Activated CD8-positive, alpha-beta memory T cell treated with anti-CD3 and anti-CD28 coated beads, Interleukin-2, amount 50 U/mL, for 24 hours (primary cell): ENCODE data around the gene PLCB3.
"Not testable (repeated sequence)": the region's sequence is repeated elsewhere in the genome, so short reads cannot be mapped to it uniquely, and the experiment has no call there.

ENCODE experiments used
- DNase-seq: peaks from one replicate; pipeline ENCODE4 v3.0.0-alpha.2; 2020; ENCODE audit errors: extremely low read depth

PLCB3 gene

DNA sequence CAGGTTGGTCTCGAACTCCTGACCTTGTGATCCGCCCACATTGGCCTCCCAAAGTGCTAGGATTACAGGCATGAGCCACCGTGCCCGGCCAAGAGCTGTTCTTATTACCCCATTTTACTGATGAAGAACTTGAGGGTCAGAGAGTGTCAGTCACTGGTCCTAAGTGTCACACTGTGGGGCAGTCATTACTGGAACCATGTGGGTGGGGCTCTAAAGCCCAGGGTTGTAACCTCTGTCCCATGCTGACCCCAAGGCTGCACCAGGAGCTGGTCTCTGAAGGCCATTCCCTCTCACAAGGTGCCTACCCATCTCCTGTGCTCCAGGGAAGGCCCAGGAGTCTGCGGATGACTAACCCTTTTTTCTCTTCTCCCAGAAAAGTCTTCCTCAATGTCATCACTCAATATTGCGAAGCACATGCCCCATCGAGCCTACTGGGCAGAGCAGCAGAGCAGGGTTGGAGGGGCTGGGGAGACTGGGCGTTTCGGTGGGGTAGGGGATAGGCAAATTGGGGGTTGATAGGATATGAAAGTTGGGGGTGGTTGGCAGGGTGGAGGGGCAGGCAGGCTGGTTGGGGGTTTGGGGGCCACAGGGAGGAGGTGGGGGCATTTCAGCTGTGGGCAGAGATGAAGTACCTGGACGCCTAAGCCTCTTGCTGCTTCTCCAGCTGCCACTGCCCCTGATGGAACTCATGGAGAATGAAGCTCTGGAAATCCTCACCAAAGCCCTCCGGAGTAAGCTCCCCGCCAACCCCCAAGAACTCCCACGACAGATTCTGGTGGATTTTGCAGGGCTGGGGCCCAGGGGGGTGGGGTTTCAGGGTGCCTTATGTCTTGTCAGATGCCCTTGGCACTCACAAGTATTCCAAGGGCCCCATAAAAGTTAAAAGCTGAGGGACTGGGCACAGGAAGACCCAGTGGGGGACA lies 52.0 kb downstream of the PLCB3 start:
- no peak for DNase-seq

DNA sequence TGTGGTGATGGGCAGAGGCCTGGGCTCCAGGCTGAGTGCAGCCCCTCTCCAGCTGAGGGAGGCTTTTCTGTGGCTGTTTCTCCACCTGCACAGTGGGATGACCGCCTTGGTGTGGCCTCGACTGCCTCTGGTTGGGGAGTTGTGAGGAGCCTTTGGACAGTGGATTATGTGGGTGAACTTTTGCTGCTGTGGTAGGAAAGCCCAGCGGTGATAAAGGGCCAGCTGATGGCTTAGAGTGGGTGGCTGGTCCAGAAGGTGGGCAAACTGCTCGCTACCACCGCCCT lies 52.6 kb downstream of the PLCB3 start:
- no peak for DNase-seq

DNA sequence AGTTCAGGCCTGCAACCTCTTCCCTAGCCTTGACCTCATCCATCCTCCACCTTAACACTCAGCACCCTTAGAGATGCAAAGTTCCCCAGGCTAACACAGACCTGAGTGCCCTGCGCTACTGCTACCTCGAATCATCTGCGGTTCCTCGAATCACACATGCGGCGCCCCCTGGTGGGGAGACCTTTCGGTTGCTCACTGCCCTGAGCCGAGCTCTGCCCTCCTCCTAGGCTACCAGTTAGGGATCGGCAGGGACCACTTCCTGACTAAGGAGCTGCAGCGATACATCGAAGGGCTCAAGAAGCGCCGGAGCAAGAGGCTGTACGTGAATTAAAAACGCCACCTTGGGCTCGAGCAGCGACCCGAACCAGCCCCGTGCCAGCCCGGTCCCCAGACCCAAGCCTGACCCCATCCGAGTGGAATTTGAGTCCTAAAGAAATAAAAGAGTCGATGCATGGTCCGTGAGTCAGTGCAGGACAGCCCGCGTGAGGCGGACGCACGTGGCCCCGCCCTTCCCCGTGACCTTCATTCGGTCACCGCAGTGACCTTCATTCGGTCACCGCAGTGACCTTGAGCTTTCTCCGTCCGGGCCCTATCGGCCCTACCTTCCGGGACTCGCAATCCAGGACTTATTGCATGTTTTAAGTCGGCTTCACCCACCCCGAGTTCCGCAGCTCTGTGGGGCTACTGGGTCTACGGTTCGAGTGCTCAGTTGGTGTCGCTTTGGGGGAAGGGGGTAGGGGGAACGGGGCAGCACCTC lies 53.2 kb downstream of the PLCB3 start:
- peak; percentile 90 for DNase-seq

DNA sequence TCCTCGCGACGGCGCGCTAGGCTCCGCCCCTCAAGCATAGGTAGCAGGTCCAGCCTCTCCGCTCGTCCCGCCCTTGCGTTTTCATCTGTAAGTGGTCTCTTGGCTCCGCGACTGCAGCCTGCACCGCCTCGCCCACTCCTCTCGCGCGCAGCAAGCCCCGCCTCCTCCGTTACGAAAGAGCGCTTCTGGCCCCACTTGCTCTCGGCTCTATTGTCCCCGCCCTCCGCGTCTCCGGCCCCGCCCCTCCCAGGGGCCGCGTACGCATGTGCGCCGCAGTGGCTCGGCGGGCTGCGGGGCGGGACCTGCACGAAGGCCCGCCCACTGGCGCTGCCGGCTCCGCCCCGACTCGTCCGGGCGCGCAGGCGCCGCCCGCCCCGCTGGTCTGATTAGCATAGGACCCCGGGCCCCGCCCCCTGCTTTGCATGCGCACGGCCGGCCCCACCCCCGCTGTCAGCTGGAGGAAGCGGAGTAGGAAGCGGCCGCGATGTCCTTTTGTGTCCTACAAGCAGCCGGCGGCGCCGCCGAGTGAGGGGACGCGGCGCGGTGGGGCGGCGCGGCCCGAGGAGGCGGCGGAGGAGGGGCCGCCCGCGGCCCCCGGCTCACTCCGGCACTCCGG lies 53.9 kb downstream of the PLCB3 start, which contains the start of gene ESRRA:
Gene ESRRA (plus strand): TSS at position 450 of the 616 bp plus-strand sequence. CDS start 1,656 bp downstream, outside the sequence.
- peak; percentile 98 for DNase-seq

DNA sequence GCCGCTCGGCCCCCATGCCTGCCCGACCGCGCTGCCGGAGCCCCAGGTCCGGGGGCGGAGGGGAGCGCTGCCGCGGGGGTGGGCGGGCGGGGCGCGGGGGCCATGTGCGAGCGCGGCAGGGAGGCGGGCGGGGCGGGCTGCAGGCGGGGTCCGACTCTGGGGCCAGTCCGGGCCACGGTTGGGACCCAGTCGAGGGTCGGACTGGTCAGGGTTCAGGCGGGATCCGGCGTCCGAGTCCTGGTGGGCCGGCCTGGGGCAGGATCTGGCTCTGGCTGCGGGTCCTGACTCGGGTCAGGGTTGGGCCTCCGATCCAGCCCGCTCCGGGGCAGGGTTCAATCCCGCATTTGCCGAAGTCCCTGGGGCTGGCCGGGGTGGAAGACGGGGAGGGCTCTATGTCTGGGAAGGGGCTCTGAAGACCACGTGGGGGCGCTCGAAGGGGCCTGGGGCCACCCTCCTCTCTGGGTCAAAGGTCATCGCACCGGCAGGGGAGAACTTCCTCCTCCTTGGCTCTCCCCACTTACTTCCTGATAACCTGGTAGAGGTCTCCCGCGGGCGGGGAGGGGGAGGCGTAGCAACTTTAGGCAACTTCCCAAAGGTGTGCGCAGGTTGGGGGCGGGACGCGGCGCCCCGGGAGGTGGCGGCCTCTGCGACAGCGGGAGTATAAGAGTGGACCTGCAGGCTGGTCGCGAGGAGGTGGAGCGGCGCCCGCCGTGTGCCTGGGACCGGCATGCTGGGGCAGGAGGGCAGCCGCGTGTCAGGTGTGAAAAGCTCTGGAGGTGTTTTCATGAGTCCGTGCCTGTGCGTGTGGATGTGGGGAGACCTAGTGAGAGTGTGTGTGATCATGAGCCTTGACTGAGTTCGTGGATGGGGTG lies 54.6 kb downstream of the PLCB3 start:
- DNase-seq: peak; percentile 34

DNA sequence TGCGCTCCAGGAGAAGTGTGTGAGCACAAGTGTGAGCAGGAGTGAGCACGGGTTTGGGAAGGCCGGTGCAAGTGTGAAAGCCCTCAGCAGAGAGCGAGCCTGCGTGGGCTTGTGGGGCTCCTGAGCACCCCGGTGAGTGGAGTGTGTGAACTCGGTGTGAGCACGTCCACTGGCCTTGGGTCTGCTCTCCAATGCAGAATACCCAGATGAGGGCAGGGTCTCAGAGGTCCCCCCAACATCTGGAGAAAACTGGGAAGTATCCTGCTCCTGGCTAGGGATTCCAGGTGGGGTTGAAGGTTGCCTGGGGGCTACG lies 55.2 kb downstream of the PLCB3 start:
- no peak for DNase-seq

DNA sequence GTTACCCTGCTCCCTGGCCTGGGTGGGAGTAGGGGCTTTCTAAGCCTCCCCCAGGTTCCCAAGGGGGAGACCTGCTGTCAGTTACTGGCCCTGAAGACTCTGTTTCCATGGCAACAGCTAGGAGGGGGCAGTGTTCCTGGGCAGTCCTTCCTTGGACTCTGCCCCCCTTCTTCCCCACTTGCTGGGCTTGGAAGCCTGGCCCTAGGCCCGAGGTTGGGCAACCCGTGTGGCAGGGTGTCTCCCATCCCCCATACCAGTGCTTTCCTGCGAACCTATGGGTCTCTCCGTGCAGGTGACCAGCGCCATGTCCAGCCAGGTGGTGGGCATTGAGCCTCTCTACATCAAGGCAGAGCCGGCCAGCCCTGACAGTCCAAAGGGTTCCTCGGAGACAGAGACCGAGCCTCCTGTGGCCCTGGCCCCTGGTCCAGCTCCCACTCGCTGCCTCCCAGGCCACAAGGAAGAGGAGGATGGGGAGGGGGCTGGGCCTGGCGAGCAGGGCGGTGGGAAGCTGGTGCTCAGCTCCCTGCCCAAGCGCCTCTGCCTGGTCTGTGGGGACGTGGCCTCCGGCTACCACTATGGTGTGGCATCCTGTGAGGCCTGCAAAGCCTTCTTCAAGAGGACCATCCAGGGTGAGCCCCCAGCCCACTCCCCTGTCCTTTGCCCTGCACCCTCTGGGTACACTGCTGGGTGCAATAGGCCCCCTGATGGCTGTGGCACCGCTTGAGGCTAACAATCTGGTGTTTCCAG lies 55.7 kb downstream of the PLCB3 start:
- DNase-seq: no peak

DNA sequence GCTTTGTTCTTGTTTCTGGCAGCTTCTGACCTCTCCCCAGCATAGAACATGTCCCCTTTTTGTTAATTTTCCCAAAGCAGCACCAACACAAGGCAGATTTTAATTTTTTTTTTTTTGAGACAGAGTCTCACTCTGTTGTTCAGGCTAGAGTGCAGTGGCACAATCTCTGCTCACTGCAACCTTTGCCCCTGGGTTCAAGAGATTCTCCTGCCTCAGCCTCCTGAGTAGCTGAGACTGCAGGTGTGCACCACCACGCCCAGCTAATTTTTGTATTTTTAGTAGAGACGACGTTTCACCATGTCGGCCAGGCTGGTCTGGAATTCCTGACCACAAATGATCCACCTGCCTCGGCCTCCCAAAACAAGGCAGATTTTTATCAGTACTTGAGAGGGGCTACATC lies 56.5 kb downstream of the PLCB3 start:
- not testable (repeated sequence) for DNase-seq

DNA sequence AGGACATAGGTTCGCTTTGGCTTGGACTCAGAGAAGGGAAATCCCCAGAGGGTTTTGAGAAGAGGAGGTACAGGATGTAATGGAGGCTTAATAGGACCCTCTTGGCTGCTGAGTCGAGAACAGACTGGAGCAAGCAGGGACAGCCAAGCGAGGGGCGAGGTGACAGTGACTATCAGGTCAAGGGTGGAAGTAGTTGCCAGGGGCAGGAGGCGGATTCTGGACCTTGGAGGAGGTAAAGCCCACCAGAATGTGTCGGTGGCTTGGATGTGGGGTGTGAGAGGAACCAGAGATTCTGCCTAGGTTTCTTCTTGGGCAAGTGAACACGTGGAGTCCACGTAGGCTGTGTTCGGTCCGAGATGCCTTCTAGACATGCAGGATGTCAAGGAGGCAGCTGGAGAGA lies 61.6 kb downstream of the PLCB3 start:
- no peak for DNase-seq

DNA sequence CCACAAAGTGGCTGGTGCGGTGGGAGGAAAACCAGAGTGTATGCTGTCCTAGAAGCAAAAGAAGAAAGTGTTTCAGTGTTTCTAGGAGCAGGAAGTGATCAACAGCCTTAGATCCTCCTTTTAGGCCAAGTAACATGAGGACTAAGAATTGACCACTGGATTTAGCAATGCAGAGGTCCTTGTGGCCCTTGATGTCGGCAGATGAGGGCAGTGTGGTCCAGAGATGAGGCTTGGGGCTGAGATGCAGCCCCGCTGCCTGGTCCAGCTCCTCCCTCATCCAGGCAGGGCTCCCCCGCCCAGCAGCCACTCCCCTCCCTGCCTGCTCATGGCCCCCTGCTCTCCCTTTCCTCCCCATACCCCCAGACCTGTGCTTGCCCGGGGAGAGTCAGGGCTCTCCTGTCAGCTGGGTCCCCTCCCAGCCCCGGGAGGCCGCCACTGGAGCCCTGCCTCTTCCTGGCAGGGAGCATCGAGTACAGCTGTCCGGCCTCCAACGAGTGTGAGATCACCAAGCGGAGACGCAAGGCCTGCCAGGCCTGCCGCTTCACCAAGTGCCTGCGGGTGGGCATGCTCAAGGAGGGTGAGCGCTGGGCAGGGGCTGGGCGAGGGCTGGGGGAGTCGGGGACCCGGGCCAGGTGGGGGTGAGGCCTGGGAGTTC lies 62.3 kb downstream of the PLCB3 start:
- DNase-seq: no peak

DNA sequence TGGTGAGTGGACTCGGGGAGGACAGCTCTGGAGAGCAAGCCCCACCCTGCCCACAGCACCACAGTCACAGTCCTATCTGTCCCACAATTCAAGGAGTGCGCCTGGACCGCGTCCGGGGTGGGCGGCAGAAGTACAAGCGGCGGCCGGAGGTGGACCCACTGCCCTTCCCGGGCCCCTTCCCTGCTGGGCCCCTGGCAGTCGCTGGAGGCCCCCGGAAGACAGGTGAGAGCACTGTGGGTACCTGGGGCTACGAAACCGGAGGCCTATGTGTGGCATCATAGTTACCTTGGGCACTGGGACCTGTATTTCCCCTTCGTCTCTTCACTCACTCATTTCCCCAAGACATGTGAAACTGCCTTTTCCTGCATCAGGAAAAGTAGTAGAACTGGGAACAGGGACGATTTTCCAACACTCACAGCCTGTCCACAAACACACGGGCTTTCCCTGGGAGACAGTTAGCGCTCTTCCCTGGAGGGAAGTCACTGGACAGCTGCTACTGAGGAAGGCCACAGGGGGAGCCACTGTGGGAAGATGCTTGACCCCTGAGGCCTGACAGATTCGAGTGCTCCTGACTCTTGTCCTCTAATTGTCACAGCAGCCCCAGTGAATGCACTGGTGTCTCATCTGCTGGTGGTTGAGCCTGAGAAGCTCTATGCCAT lies 62.9 kb downstream of the PLCB3 start:
- no peak for DNase-seq

DNA sequence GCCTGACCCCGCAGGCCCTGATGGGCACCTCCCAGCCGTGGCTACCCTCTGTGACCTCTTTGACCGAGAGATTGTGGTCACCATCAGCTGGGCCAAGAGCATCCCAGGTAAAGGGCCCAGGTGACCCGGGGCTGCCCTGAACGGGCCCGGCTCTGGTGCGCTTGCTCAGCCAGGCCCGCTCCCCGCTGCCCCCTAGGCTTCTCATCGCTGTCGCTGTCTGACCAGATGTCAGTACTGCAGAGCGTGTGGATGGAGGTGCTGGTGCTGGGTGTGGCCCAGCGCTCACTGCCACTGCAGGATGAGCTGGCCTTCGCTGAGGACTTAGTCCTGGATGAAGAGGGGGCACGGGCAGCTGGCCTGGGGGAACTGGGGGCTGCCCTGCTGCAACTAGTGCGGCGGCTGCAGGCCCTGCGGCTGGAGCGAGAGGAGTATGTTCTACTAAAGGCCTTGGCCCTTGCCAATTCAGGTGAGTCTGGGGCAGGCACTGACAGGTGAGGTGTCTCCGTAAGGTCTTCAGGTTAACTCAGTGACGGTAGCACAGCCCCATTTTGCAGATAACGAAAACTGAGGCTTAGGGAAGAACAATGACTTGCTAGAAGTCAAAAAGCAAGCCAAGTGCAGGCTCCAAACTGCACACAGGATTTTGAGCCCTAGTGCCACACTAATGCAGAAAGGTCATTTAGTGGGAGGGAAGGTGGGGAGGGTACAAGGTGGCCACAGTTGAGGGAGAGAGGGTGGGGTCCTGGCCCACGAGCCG lies 63.7 kb downstream of the PLCB3 start:
- DNase-seq: no peak

DNA sequence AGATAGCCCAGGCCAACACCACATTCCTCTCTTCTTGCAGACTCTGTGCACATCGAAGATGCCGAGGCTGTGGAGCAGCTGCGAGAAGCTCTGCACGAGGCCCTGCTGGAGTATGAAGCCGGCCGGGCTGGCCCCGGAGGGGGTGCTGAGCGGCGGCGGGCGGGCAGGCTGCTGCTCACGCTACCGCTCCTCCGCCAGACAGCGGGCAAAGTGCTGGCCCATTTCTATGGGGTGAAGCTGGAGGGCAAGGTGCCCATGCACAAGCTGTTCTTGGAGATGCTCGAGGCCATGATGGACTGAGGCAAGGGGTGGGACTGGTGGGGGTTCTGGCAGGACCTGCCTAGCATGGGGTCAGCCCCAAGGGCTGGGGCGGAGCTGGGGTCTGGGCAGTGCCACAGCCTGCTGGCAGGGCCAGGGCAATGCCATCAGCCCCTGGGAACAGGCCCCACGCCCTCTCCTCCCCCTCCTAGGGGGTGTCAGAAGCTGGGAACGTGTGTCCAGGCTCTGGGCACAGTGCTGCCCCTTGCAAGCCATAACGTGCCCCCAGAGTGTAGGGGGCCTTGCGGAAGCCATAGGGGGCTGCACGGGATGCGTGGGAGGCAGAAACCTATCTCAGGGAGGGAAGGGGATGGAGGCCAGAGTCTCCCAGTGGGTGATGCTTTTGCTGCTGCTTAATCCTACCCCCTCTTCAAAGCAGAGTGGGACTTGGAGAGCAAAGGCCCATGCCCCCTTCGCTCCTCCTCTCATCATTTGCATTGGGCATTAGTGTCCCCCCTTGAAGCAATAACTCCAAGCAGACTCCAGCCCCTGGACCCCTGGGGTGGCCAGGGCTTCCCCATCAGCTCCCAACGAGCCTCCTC lies 64.6 kb downstream of the PLCB3 start:
- not testable (repeated sequence) for DNase-seq

DNA sequence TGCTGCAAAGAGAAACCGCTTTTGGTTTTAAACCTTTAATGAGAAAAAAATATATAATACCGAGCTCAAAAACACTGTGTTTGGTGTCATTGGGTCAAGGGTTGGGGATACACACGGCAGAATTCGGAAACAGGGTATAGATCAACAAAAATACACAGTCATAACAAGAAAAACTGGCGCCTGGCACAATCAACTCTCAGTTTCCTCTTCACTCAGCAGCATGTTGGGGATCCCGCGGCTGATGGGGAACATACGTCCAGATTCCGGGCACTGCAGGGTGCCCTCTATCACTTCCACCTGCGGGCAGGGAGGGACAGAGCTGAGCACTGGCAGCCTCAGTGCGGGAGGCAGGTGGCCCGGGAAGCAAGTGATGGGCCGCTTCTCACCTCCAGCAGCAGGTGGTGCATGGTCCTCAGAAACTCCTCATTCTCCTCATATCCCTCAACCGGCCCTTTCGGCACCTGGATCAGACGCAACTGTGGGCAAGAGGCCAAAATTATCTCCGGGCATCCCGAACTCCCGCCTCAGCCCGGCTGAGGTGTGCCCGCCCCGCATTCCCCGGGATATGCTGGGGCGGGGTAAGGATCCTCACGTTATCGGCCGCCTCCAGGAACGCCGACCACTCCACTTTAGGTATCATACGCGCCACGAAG lies 65.5 kb downstream of the PLCB3 start:
- no peak for DNase-seq

DNA sequence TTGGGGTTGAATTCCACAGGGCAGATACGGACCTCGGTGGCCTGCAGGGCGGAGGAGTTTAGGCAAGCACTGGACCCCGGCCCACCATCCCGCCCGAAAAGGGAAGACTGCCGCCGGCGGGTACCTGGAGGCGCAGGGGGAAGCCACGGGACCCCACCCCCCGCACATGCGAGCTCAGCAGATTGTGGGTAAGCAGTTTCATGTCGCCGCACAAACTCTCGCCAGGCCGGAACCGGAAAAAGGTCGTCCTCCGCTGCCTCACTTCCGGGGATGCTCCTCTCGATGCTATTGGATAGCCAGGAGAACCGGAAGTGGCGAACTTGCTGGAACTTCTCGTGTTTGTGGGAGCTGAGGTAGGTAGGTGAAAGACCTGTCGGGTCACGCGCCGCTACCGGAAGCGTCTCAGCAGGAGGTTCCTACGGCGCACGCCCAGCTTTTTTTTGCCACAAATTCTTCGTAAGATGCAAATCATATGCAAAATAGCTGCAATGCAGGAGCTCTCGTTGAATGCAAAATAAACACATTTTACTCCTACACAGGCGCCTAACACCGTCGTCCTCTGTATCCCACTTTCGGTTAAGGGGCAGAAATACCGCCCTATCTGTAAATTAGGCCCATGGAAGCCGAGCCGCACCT lies 66.1 kb downstream of the PLCB3 start, which contains the start of gene TRMT112:
Gene TRMT112 (minus strand): TSS at position 235 of the 636 bp plus-strand sequence. CDS start 33 bp downstream, at position 202.
- DNase-seq: peak; percentile 94

DNA sequence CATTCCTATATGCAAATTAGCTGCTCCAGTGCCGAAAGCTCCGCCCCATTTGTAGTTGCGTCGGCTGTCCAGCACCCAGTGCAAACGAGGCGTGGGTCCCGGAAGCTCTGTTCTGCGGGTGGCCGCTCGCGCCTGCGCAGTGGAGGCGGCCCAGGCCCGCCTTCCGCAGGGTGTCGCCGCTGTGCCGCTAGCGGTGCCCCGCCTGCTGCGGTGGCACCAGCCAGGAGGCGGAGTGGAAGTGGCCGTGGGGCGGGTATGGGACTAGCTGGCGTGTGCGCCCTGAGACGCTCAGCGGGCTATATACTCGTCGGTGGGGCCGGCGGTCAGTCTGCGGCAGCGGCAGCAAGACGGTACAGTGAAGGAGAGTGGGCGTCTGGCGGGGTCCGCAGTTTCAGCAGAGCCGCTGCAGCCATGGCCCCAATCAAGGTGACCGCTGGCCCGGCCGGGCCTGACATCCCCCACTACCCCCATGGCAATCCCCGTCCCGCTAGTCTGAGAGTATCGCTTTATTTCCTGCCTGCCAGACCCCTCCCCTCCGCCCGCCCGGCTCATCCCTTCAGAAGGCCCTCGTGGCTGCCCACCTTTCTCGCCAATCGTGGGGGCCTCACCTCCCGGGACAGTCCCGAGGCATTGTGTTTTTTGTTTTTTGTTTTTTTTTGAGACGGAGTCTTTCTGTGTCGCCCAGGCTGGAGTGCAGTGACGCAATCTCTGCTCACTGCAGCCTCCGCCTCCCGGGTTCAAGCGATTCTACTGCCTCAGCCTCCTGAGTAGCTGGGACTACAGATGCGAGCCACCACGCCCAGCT lies 66.8 kb downstream of the PLCB3 start, which contains the start of gene PRDX5:
Gene PRDX5 (plus strand): TSS at position 161 of the 805 bp plus-strand sequence. CDS start 95 bp downstream, at position 256.
- DNase-seq: peak; percentile 83
